Activated CD8-positive, alpha-beta memory T cell treated with anti-CD3 and anti-CD28 coated beads for 1 hour (primary cell): ENCODE measurements around the gene TTLL11.

Source experiments
- DNase-seq, 2 donors: peaks; one replicate each; pipeline ENCODE4 v3.0.0-alpha.2; 2020; ENCODE audit warnings: low read depth in 1 of 2; ENCODE audit errors: extremely low read depth in 1 of 2

The TTLL11 gene

DNA sequence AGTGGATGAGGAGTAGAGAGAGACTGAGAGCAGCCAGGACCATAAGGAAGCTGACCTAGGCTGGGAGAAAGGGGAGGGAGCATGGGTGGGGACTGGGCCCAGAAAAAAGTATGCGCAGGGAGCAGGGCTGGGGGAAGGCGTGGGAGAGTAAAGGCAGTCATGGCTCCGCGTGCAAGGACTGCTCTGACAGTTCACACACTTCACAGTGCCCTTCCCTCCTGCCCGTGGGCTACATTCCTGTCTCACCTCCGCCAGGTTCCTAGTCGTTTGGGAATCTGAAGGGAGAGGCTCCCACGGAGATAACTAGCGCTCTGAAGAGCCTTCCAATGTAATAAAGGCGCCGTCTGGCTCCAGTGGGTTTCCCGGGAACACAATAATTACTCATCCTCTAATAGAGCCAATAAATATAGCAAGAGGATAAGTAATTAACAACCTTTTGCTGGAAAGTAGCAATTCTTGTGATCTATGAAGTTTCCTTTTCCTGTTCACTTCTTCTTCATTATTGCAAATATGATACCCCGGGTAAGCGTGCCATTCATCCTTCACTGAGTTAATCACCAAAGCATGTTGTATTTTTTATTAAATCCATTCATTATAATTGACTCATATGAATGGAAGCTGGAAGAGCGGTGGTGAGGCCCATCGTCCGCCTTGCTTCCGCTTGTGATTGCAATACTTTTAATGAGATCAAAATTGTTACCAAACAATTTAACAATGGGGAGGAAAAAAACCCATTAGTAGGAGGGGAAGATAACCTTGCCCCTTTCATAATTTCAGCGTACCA, 39.3 kb downstream of the TTLL11 start:
- DNase-seq: no peak

DNA sequence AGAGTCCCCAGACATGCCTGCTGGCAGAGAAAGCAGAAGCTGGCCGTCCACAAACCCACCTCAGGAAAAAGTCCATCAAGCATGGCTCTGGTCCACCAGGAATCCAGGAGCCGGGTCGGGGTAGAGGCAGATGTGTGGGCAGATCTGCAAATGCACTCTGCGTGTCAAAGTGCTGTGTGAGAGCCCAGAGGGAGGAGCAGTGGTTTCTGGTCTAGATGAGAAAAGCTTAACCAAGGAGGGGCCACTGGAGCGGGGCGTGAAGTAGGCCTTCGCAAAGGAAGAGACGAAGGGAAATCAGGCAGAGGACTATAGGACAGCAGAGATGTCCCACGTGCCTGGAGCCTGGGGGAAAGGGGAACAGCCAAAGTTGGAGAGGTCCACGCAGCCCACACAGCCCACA, 40.0 kb downstream of the TTLL11 start:
- no peak for DNase-seq

DNA sequence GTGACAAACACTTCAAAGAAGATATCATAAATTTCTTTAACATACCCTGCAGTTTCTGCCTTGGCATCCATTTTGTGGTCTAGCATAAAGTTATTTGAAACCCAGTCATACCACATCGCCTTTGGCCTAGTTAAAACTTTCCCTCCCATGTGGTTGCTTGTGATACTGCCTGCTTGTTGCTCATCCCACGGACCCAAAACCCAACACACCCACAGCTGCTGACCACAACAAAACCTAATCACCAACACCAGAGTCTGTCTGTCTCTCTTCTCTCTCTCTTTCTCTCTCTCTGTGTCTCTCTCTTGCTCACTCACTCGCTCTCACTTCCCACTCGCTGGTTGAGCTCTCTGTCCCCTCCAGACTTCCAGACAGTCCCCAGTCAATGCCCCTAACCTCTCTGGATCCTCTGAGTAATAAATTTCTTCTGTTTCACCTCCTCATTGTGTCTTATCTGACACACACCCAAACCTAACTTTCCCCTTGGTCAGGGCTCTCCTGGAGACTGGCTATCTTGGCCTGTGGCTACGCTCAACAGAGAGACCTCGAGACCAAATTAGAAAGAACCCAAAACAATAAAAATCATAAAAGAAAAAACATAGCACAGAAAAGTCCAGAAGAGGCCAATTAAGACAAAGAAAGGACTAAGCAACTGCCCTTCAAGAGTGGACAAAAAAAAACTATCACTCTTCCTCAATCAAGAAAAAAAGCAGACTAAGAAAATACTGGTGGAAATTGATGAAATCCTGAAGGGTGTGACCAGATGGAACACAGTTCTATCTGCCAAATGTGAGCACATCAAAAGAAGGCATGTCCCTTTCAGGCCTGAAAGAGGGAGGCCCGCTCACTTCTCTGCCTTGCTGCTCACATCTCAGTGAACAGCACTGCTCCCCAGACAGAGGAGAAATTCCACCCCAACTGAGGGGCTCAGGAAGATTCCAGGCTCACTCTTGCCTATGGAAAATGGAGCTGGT, 41.5 kb downstream of the TTLL11 start:
- DNase-seq: no peak

DNA sequence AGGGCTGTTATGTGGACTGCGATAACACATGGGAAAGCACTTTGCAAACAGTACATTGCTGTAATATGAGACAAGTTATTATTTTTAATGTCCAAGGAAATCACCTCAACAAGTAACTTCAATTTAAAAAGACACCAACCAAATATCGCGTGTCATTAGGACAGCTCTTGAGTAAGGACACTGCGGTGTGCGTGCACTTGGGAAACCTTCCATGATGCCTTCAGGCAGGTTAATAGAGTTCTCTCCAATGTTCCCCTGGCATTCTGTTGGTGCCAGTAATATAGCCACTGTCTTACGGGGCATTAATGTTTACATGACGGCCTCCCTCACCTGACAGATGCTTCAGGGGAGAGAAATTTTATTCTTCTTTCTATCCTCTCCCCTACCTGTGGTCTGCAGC, 42.9 kb downstream of the TTLL11 start:
- no peak for DNase-seq

DNA sequence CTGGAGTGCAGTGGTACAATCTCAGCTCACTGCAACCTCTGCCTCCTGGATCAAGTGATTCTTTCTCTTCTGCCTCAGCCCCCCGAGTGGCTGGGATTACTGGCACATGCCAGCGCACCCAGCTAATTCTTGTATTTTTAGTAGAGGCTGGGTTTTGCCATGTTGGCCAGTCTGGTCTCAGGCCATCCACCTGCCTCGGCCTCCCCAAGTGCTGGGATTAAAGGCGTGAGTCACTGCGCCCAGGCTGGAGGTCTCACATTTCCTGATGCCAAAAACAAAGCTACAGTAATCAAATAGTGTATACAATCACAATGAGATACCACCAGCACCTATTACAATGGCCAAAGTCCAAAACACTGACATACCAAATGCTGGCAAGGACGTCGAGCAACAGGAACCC, 51.1 kb downstream of the TTLL11 start:
- DNase-seq: no peak

DNA sequence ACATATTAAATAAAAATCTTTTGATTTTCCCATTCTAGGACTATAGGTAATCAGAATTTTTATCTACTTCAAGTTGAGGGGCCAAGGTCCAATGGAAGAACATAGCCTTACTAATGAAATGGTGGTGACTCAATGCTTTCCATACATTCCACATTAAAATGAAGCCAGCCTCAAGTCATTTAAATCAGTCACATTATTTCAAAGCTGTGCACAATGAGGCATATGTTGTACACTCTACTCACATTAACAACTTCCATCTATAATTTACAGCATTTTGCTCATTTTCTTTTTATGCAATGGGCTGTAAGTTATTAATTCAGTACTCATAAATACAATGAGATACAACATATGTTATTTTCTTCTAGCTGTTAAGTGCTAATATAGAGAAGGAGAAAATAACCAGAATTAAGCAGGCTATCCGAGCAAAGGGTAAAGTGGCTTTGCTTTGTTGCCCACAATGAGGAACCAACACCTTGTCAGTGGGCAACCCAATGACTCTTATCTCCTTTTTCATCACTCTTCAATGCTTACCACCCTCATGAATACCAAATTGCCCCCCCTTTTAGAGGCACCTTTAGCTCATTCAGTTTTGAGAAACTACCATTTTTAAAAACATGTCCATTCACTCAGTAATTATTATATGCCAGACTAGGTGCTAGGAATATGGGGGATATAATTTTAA, 52.4 kb downstream of the TTLL11 start:
- DNase-seq: no peak

DNA sequence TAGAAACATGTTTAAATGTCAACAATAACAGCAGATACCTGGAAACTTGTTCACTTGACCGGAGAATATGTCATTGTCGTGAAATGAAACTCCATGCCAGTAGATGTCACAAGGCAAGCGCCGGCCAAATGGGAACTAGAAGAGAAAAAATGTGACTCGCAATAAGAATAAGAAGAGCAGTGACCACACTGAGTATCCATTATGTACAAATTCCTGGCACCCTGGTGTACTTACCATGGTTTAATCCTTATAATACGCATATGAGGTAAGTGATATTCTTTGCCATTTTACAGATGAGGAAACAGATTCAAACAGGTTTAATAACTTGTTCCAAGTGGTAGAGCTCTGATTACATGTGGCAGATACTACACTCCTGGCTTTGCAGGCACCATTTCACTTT, 53.9 kb downstream of the TTLL11 start:
- no peak for DNase-seq

DNA sequence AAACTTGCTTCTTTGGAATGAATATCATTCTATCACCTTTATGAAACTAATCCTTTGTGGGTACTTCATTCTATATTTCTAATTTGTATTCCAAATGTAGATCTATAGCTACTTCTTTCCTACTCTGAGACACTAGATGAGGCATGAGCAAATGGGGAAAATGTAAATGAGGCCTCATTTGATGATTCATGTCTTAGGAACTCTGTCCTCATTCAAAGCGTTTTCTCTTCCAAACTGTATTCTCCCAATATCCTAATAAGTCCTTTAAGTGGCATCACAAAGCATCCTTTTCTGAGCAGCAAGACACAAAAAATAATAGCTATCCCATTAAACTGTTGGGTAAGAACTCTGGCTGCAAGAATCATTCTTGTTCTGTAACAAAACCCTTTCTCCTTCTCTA, 56.1 kb downstream of the TTLL11 start:
- DNase-seq: no peak

DNA sequence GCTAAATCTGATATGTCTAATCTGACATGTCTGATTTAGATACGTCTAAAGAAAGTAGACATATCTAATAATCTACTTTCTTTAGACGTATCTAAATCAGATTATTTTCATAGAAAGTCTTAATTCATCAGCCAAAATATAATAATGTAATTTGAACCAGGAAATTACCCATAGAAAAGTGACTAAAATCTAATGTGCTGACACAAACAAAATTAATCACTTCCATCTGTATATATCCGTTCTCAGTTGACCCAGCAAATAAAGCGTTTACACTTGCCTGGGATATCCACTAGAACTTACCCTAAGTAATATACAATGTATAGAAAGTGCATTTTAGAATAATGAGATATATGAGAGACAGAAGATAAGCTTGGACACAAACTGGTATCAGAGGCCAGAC, 56.7 kb downstream of the TTLL11 start:
- DNase-seq: no peak

DNA sequence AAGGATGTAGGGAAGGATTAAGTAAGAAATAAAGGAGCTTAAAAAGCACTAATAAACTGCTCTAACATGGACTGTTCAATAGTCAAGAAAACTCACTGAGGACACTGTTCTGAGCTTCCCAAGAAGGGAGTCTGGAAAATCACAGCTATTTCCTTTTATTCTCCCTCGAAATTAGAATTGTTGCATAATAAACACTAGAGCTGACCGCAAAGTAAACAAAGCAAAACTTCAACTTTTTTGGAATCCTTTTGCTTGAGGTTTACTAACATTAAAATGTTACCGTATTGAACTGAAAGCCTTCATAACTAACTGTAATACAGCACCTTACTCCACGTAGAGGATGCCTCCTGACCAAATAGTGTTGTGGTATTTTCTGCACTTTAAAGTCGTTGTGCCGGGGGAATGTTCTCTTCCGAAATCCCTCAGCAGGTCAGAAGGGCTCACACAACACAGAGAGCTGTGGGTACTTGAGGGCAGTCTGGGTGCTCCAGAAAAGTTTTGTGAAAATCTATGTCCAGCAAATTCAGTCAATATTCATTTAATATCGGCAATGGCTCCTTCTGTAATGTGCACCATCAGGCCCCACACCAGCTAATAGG, 59.2 kb downstream of the TTLL11 start:
- DNase-seq: no peak

DNA sequence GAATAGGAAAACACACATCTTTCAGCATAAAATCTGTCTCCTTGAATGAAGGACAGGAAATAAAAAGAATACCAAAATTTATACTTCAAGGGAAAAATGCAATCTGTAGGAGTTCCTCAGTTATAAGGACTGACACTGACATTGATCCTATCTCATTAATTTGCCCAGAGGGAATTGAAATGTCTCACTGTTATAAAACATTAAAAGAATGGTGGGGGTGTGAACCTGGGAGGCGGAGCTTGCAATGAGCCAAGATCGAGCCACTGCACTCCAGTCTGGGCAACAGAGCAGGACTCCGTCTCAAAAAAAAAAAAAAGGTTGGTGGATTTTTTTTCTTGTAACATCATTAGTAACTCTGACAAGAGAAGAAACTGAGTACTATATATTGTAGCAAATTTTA, 60.8 kb downstream of the TTLL11 start:
- no peak for DNase-seq

DNA sequence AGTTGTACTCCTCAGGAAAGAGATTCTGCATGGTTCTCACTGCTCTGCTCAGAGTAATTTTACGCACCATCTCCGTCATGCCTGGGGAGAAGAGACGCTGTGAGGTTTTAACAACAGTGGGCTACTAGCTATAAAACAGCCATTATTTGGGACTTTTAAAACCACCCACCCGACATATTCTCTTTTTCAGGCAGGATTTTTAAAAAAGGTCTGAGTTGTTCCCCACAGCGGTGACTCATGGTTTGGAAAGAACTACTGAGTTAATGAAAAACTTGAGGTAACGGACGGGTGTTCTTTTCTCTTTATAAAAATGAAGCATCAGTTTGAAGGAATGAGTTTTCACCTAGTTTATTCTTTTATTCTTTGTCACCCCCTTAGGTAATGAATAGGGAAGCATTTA, 61.3 kb downstream of the TTLL11 start:
- no peak for DNase-seq

DNA sequence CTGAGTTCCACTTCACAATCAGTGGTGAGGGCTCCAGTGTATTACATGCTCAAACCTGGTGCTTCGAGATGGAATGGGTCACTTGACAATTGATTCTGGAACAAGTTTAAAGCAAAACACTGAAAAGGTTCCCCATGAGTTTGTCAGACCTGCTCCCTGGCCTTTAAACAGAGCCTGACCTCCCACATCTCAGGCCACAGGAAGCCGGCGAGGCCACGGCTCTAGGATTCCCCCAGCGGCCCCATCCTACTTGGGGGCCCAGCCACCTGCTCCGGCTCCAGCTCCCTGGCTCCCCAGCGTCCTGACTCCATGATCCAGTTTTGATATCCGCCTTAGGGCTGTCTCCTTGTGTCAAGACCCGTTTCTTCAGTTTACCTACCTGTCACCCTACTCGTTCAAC, 62.0 kb downstream of the TTLL11 start:
- DNase-seq: no peak

DNA sequence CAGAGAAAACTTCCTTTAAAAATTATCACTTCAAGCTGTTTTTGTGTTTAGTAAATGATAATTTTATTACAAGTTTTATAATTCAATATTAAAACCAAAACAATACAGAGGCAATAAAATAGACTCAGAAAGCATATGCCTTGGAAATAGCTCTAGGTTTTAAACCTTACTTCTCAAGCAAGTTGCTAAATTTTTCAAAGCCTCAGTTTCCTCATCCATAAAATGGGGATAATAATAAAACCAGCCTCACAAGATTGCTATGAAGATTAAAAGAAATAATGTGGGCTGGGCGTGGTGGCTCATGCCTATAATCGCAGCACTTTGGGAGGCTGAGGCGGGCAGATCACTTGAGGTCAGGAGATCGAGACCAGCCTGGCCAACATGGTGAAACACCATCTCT, 62.8 kb downstream of the TTLL11 start:
- DNase-seq: no peak

DNA sequence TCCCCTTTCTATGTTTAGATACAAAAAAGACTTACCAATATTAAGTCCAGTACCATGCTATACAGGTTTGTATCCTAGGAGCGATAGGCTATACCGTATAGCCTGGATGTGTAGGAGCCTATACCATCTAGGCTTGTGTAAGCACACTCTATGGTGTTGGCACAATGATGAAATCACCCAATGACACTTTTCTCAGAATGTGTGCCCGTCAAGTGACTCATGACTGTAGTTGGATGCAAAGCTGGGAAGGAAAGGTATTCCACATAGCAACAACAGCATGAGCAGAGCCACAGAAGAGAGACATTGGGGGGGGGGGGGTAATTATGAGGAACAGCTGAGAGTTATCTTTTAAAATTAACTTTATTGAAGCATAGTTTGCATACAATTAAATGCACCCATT, 63.2 kb downstream of the TTLL11 start:
- no peak for DNase-seq

DNA sequence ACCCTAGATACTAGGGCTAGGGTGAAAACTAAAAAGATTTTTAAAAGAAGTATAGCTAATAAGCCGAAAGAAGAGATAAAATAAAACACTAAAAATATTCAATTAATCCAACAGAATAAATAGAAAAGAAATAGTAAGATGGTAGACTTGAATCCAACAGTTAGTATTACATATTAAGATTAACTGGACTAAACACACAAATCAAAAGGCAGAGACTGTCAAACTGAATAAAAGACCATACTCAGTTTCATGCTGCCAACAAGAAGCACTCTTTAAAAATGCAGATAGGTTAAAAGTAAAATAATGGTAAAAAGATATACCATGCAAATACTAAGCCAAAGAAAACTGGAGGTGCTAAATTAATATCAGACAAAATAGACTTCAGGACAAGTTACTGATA, 65.0 kb downstream of the TTLL11 start:
- no peak for DNase-seq

DNA sequence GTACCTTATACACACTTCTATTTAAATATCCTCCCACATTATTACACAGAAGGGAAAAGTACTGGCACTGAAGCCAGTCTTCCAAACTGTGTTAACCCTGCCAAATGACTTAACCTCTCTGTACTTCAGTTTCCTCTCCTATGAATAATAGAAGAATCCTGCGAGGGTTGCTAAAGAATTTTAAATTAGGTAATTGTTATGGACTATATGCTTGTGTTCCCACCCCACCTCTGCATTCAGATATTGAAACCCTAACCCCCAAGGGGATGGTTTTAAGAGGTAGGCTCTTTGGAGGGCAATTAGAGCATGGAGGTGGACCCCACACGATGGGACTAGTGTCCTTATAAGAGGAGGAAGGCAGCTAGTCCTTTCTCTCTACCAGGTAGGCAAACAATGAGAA, 72.7 kb downstream of the TTLL11 start:
- DNase-seq: no peak

DNA sequence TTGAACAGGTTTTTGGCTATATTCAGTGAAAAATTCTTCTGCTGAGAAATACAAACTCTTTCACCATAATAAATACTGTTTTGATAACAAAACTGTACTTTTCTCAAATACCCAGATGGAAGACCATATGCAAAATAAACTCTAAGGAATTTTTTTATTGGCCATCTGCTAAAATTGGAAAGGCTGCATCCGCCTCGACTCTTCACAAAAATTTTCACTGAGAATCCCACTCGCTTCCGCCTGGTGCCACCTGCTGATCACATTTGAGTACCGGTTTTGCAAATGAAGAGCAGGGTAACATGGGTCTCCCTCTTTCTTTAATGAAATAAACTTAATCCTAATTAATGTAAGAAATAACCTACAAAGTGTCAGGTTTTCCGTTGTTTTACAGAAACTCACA, 76.4 kb downstream of the TTLL11 start:
- DNase-seq: no peak

DNA sequence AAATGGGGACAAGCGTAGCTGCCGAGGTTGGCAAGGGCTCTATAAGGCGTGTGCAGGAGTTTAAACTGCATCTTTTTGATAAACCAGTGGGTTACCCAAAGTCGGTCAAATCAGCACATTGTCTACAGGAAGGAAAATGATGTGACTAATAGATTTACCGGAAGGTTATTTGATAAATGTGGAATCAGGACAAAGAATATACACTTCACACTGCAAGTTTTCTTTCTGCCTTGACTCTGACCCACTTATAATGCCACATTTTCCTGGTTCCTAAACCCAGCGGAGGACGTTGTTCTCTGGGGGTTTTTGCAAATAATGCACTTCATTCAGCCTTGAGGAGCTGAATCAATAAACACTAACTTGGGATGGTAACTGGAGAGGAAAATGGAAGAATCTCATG, 76.8 kb downstream of the TTLL11 start:
- no peak for DNase-seq

DNA sequence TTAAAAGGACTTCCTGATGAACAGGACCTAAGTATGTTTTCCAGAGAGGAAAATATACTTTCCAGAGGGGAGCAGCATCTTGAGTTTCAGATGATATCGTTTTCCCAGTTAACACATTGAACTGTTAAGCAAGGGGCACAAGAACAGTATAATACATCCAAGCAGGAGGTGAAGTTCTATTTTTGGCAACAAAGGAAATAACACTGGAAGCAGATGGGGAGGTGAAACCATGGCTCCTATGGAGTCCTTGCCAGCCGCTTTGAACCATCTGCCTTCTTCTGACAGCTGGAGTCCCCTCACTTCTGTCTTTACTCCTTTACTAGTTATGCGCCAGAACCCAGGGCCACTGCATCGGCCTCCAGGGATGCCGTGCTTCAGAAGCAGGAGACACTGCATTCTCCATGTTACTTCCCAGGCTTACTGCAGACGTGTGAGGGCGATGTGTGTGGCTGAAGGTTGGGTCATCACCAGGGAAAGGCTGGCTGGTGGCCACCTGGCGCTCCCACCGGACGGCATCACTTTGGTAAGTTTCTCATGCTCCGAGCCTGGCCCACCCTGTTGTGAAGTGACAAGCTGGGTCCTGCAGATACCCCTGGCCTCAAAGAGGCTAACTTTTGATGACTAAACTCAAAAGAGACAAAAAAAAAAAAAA, 77.8 kb downstream of the TTLL11 start:
- no peak for DNase-seq
